HG02852 (cell line): Measurements from ENCODE around the gene DIAPH2.

Source experiments
- ATAC-seq: cut with Tn5 transposase; IDR thresholded peaks from one replicate; pipeline ENCODE4 v1.9.1; 2021; ENCODE audit warnings: mild to moderate bottlenecking, moderate library complexity; ENCODE audit not compliant: unreplicated experiment

DIAPH2 gene

GRCh38 chrX:96929036-96929435, 244.4 kb downstream of the DIAPH2 start:
- no peak for ATAC-seq

- ATAC-seq, result no peak
Observed at GRCh38 chrX:96957718-96958117, 273.1 kb downstream of the DIAPH2 start.

GRCh38 chrX:96971812-96972211, 287.2 kb downstream of the DIAPH2 start:
- no peak for ATAC-seq

- ATAC-seq, result no peak
Observed at GRCh38 chrX:96978906-96979305, 294.3 kb downstream of the DIAPH2 start.

- ATAC-seq, result no peak
Observed at GRCh38 chrX:96979766-96980165, 295.1 kb downstream of the DIAPH2 start.

- ATAC-seq, result no peak
Observed at GRCh38 chrX:96982161-96982560, 297.5 kb downstream of the DIAPH2 start.

- ATAC-seq, result no peak
Observed at GRCh38 chrX:96984538-96984937, 299.9 kb downstream of the DIAPH2 start.

- ATAC-seq, result no peak
Observed at GRCh38 chrX:96985046-96985445, 300.4 kb downstream of the DIAPH2 start.

- no peak for ATAC-seq
Observed at GRCh38 chrX:96987228-96987627, 302.6 kb downstream of the DIAPH2 start.

GRCh38 chrX:96989830-96990571, 305.4 kb downstream of the DIAPH2 start:
- no peak for ATAC-seq

- no peak for ATAC-seq
Observed at GRCh38 chrX:96994093-96994492, 309.5 kb downstream of the DIAPH2 start.

- ATAC-seq, result no peak
Observed at GRCh38 chrX:96997196-96997595, 312.6 kb downstream of the DIAPH2 start.

GRCh38 chrX:97000682-97001368, 316.2 kb downstream of the DIAPH2 start:
- no peak for ATAC-seq

- no peak for ATAC-seq
Observed at GRCh38 chrX:97006167-97006566, 321.5 kb downstream of the DIAPH2 start.

- ATAC-seq, result no peak
Observed at GRCh38 chrX:97009391-97009790, 324.7 kb downstream of the DIAPH2 start.

GRCh38 chrX:97011540-97011939, 326.9 kb downstream of the DIAPH2 start:
- no peak for ATAC-seq

GRCh38 chrX:97016106-97016505, 331.5 kb downstream of the DIAPH2 start:
- ATAC-seq, result no peak

GRCh38 chrX:97021680-97022079, 337.0 kb downstream of the DIAPH2 start:
- ATAC-seq, result no peak

- no peak for ATAC-seq
Observed at GRCh38 chrX:97026406-97026805, 341.8 kb downstream of the DIAPH2 start.

GRCh38 chrX:97027384-97027922, 342.8 kb downstream of the DIAPH2 start:
- ATAC-seq, result no peak

- peak; percentile 74 for ATAC-seq
Observed at GRCh38 chrX:97030463-97030862, 345.8 kb downstream of the DIAPH2 start.

GRCh38 chrX:97030947-97031346, 346.3 kb downstream of the DIAPH2 start:
- no peak for ATAC-seq
